HG03565 (cell line): ENCODE results near the gene DGKB.

Experiments
- ATAC-seq: cut with Tn5 transposase; IDR thresholded peaks from one replicate; pipeline ENCODE4 v1.9.1; 2021; ENCODE audit warnings: mild to moderate bottlenecking, moderate library complexity; ENCODE audit not compliant: unreplicated experiment

The DGKB gene

GRCh38 chr7:14902589-14903067 is at the start of gene DGKB:
Gene DGKB, minus strand, starts transcription at chr7:14902751.
- ATAC-seq, result no peak

- ATAC-seq, result no peak
Measured at GRCh38 chr7:14950013-14950412, 47.5 kb upstream of the DGKB start.

- no peak for ATAC-seq
Measured at GRCh38 chr7:14938181-14938580, 35.6 kb upstream of the DGKB start.

- no peak for ATAC-seq
Measured at GRCh38 chr7:14937581-14937980, 35.0 kb upstream of the DGKB start.

GRCh38 chr7:14936554-14936953 is 34.0 kb upstream of the DGKB start:
- no peak for ATAC-seq

- no peak for ATAC-seq
Measured at GRCh38 chr7:14934839-14935238, 32.3 kb upstream of the DGKB start.

GRCh38 chr7:14931511-14932215 is 29.1 kb upstream of the DGKB start:
- ATAC-seq, result no peak

- no peak for ATAC-seq
Measured at GRCh38 chr7:14924398-14924797, 21.8 kb upstream of the DGKB start.

GRCh38 chr7:14911077-14911476 is 8.5 kb upstream of the DGKB start:
- ATAC-seq, result no peak

- no peak for ATAC-seq
Measured at GRCh38 chr7:14908697-14909096, 6.1 kb upstream of the DGKB start.

- ATAC-seq, result no peak
Measured at GRCh38 chr7:14905764-14906163, 3.2 kb upstream of the DGKB start.

- ATAC-seq, result no peak
Measured at GRCh38 chr7:14900051-14900450, 2.5 kb downstream of the DGKB start.

GRCh38 chr7:14899030-14899429 is 3.5 kb downstream of the DGKB start:
- no peak for ATAC-seq

- ATAC-seq, result no peak
Measured at GRCh38 chr7:14896461-14896860, 6.1 kb downstream of the DGKB start.

GRCh38 chr7:14894826-14895225 is 7.7 kb downstream of the DGKB start:
- no peak for ATAC-seq

- no peak for ATAC-seq
Measured at GRCh38 chr7:14892961-14893360, 9.6 kb downstream of the DGKB start.

- no peak for ATAC-seq
Measured at GRCh38 chr7:14891289-14891688, 11.3 kb downstream of the DGKB start.

GRCh38 chr7:14888962-14889361 is 13.6 kb downstream of the DGKB start:
- ATAC-seq, result no peak

- ATAC-seq, result no peak
Measured at GRCh38 chr7:14886533-14886932, 16.0 kb downstream of the DGKB start.

GRCh38 chr7:14875941-14876587 is 26.5 kb downstream of the DGKB start:
- no peak for ATAC-seq

GRCh38 chr7:14871880-14872279 is 30.7 kb downstream of the DGKB start:
- ATAC-seq, result no peak

- ATAC-seq, result no peak
Measured at GRCh38 chr7:14870394-14870793, 32.2 kb downstream of the DGKB start.

- no peak for ATAC-seq
Measured at GRCh38 chr7:14868937-14869336, 33.6 kb downstream of the DGKB start.
